Ramos (cell line): ENCODE data around the gene ZFYVE28.

Experiments
- in situ Hi-C: fragments of 300-500 bp; cut with MboI; formaldehyde crosslinking; loops from one replicate; pipeline ENCODE4 v1.14.3; 2022; ENCODE audit warnings: low sequenced_read_pairs; ENCODE audit not compliant: unreplicated experiment

Gene ZFYVE28

DNA sequence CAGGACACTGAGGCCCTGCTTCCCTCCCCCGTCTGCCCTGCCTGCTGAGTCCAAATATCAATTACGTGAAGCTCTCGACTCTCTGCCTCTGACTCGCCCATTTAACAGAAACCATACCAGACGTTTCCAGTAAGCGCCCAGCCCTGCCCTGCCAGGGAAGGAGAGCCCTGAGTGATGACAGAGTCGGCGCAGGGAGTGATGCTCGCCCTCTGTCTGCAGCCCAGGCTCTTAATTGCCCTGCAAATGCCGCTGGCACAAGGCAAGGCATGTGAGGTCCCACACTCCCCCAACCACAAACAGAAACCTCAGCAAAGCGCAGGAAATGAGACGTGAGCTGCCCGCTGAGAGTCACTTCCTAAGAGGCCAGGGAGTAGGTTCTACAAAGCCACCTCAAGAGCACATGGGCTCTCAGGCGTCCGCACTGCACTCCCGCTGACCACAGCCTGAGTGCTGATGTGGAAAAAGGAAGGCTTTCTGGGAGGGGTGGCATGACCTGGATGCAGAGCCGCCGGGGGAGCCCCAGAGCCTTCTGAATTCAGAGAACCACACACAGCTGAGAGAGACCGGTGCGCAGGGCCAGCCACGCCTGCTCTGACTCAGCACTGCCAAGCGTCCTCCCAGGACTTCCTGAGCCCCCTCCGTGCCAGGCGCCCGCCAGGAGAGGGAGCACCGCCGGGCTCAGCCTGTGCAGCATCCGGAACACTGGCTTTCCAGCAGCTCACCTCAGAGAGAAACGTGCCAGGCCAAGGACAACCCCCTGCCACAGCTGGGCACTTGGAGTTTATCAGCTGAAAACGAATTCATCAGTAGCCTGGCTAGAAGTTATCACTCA is 5.3 kb downstream of the ZFYVE28 start:
- in situ Hi-C loops: no loop called here

DNA sequence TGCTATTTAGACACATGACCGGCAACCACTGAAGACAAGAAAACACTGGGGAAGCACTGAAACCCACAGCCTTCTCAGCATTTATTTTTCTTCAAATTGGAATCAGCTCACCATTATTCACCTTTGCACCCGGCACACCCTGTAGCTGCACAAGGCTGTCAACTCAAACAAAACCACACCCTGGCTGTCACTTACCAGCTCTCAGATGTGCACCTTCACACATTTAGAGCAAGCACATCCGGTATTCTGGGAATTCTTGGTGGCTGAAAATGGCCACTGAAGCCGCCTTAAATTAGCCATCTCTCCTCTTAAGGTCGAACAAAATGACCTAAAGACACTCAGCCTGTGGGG is 5.9 kb downstream of the ZFYVE28 start:
- in situ Hi-C loops: no loop called here

DNA sequence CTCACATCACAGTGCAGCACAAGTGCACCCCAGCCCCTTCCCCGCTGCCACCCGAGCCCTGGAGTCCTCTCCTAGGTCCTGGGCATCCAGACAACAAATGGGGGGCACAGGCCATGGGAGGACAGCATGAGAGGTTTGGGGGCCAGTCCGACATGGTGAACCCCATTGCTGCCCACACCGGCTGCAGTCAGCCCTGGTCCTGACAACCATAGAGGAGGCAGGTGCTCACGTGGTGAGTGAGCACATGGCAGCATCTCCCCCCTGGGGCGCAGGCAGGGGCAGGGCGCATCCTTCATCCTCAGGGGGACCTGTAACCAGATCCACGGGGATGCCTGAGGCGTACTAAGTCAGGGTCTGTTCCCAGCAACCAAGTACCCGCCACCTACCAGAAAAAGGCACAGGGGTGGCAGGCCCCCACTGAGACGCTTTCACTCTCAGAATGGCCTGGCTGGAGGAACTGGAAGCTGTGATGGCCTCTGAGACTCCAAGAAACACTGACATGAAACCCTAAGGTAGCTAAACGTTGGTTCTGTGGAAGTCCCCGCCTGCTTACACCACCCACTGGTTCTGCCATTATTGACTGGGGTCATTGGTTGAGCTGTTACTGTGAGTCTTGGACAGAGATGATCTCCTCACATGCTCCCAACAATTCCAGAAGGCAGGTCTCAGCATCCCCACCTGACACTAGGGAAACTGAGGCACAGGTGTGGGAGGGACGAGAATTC is 6.5 kb downstream of the ZFYVE28 start:
- in situ Hi-C loops: no loop called here

DNA sequence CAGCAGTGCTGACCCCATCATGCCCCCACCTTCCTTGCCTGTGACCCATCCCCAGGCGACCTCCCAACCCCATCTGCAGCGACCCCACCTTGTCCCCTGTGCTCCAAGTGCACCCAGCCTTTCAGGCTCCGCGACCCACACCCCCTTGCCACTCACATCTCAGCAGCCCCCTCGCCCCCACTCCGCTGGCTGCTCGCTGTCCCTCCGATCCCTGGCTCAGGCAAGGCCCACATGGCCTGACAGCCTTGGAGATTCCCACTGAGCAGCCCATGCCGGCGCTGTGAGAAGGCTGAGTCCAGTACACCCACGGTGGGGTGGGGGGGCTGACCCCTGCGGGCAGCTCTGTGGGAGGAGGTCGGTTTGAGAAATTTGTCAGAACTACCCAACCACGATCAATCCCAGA is 9.1 kb downstream of the ZFYVE28 start:
- in situ Hi-C loops: no loop called here

DNA sequence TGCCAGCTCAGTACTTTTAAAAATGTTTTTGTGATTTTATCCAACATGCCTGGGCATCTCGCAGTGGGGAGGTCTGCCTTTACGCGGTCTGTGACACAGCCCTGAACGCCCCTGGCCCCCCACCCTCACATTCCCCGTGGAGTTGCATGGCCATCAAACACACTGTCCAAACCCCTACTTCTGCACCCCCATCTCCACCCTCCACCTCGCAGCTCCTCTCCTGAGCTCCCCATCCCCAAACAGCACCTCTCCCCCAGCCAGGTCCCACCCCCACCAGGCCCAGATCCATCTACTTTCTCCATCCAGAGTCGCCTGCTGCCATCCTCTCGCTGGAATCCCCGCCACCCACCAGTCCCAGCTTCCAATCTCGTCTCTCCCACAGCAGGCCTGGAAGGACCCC is 9.5 kb downstream of the ZFYVE28 start:
- in situ Hi-C loops: no loop called here

DNA sequence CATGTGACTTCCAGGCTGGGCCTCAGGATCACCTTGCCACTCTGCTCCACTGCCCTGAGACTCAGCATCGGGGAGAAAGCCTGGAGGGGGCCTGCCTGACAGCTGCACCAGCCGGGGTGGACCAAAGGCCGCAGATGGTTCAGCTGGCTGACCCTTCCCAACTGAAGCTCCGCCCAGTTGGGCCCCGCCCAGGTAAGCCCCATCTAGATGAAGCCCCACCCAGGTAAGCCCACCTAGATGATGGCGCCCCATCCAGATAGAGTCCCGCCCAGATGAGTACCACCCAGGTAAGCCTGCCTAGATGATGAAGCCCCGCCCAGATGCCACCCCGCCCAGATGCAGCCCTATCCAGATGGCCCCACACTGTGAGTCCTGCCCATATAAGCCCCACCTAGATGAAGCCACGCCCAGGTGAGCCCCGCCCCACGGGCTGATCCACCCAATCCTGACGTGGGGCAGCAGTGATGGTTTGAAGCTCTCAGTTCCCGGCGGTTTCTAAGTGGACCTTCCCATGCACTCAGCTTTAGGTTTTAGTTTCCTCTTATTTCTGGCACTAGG is 10.0 kb downstream of the ZFYVE28 start:
- in situ Hi-C loops: no loop called here

DNA sequence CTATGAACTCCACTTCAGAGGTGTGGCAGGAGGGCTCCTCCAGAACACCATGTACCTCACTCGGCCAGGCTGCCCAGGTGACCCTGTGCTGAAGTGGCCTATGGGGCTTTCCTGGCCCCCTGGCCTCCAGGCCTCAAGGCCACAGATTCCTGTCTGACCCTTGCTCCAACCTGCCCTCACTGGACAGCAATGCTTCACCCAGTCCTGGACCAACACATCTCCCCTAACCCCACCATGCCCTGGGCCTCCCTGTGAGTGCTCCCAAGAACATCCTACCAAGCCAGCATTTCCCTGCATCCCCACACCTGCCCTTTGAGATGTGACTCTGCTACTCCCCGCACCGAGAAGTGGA is 10.5 kb downstream of the ZFYVE28 start:
- in situ Hi-C loops: no loop called here

DNA sequence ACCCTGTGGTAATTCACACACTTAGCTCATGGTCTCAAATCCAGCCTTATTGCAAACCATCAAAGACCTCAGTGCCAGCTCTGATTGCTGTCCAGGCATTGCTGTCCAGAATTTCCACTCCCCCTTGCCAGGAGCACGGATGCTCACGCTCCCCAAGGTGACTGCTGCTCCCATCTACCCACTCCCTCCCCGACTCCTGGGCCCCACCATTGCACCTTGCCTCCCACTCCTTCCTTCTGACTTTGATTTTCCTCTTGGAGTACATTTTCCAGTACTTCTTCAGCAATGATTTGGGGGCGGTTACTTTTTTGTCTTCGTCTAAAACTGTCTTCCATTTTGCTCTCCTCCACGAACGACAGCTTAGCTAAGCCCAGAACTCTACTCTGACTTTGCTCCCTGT is 11.5 kb downstream of the ZFYVE28 start:
- in situ Hi-C loops: no loop called here

DNA sequence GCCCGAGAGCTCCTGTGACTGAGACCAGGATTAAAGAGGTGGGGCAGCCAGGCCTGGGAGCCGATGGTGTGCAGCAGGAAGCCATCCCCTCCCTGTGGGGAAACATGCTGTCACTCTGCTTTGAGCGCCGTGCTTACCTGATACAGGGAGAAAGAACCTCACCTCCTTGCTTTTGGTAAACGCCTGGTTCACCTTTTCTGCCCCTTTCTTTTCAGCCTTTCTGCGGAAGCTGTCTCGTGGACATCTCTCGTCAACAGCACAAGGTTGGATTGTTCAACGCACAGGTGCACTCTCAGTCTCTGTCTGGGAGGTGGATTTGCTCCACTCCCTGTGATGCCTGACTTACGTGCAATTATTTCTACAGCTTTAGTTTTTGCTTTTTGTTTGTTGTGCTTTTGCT is 12.0 kb downstream of the ZFYVE28 start:
- in situ Hi-C loops: no loop called here

DNA sequence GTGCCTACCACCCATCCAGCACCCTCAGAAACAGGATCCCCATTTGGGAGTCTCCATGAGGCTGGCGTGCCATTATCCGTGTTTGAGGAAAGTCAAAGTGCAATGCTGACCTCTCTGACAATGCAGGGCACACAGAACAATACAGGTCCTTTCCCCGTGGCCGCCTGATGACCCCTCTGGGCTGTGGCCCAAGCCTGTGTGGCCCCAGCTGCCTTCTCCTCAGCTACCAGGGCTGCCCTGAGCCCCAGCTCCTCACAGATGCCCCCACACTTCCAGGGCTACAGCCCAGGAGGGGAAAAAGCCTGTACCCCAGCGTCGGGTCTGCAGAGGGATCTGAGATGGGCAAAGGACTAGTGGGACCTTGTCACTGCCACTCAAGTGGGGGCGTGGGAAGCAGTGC is 15.5 kb downstream of the ZFYVE28 start:
- in situ Hi-C loops: no loop called here

DNA sequence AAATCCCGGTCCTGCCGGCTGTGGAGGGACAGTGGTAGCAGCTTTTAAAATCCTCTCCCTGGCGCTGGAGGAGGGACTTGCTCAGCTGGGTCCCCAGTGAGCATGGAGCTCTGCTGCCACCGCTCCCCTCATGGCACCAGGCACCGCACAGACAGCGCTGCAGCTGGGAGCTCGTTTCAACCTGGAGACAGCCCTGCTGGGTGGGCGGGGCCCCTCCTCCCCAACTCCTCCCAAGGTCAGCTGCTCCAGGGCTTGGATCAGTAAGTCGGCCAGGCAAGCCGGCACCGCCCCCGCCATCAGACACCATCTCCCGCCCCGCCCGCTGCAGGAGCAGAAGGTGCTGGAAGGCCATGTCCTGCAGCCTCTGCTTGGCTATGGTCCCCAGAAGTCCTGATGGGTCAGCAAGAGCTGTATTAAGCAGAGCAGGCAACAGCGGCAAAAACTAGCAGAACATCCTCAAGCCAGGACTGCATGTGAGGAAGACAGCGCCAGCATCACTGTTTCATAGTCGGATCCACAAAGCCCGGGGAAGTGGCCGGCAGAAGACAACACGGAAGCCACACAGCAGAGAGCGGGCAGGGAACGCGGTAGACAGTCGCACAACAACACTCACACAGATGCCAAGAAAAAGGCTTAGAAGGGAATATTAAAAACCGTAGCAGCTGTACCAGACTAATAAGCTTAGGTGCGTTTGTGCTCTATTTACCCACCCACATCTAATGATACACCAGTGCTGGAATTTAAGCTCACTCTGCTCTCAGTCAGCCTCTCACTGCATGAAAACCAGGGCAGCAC is 16.2 kb downstream of the ZFYVE28 start:
- in situ Hi-C loops: no loop called here

DNA sequence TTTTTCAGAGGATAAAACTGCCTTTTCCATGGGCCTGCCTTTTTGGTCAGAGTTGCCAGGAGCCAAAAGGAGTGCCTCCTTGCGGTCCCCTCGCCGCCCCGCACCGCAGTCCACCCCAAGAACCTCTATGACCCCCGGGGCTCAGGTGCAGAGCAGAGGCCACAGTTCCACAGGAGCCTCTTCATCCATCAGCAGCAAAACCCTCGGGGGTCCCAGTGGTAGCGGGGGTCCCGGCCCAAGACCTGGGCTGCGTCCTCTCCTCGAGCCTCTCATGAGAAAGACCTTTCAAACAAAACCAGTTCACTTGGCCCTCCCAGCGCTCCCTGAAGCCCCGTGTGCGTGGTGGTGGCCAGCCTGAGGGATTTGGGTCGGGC is 16.8 kb downstream of the ZFYVE28 start:
- in situ Hi-C loops: no loop called here

DNA sequence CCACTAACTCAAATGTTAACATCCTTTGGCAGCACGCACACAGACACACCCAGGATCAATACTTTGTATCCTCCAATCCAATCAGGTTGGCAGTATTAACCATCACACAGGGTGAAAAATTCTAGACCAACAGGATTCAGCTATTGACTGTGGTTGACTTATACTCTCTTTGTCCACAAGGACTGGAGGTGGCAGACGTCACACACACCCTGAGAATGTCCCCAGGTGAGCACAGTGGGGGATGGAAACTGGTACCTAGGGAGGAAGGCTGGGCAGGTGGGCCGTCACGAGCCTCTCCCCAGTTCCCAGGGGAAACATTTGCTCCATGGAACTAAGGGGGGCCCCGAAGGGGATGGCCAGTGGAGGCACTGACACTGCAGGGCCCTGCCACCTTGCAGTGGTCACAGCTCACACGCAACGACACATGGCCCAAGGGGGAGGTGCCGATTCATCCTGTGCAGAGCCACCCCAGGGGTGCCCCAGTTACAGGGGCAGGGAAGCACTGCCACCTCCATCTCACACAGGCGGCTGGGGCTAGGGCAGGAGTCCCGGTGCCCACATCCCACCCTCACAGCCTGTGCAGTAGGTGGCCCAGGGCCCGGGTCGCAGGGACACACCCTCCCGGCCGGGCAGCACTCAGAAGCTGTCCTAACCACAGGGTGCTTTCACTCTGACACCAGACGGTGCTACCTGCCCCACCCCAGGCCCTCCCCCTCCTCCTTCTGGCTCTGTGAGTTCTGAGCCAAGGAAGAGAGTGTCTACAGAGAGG is 17.4 kb downstream of the ZFYVE28 start:
- in situ Hi-C loops: no loop called here

DNA sequence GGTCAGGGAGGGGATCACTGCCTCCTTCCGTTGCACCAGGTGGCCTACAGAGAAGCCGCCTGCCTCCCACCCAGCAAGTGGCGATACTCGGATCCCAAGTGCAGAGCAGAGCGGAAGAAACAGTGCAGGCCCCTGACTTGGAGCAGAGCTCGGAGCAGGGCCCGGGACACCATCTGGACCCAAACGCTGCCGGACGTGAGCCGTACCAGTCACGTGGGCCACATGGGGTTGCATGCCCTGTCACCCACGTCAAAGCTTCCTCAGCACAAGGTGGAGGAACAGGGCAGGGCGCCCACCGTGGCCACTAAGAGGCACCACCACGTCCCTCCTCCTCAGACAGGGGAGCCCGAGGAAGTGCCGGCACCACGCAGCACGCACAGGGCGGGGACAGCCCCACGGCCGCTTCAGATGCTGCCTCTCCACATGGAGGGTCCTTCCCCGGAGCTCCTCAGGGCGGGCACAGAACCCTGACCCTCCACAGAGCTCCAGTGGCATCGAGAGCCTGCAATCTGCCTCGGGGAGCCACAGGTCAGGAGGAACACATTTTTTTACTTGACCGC is 18.7 kb downstream of the ZFYVE28 start:
- in situ Hi-C loops: no loop called here

DNA sequence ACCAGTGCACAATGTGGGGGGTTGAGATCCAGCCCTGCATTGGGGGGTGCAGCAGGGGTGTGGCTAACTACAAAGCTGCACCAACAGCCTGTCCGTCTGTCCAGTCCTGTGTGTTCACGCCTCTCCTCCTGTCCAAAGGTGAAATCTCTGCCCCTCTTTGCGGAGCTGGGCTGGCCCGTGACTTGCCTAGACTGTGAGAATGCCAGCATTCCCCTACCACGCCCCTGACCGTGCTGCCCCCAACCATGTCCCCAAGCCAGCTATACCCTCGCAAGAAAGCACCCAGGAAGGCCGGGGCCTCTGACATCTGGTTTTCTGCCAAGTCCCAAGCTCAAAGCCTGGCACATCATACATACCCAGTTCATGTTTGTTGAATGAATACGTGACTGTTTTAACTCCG is 19.2 kb downstream of the ZFYVE28 start:
- in situ Hi-C loops: no loop called here

DNA sequence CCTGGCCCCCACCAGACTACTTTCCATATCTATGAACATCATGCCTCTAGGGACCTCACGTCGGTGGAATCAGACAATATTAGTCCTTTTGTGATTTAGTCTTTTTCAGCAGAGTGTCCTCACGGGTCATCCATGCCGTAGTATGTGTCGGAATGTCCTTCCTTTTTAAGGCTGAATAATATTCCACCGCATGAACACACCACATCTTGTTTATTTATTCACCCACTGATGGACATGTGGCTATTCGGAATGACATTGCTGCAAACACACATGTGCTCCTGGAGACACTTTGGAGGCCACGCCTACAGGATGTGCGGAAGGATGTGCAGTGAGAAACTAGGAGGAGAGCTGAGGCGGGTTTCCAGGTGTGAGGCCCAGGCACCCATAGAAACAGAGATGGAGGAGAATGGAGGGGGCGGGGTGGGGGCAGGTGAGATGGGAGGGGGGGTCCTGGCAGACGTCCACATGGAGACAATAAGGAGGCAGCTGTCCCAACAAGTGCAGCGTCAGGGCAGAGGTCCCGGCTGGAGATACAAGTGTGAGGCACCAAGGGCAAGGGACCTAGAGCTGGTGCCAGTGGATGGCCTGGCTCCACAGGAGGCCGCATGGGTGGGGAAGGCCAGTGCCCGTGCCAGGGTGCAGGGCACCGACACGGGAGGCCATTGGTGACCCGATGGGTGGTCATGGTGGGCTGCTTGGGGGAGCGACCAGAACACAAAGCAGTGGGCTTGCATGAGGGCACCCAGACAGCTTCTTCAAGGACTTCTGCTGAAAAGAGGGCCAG is 20.7 kb downstream of the ZFYVE28 start:
- in situ Hi-C loops: no loop called here

DNA sequence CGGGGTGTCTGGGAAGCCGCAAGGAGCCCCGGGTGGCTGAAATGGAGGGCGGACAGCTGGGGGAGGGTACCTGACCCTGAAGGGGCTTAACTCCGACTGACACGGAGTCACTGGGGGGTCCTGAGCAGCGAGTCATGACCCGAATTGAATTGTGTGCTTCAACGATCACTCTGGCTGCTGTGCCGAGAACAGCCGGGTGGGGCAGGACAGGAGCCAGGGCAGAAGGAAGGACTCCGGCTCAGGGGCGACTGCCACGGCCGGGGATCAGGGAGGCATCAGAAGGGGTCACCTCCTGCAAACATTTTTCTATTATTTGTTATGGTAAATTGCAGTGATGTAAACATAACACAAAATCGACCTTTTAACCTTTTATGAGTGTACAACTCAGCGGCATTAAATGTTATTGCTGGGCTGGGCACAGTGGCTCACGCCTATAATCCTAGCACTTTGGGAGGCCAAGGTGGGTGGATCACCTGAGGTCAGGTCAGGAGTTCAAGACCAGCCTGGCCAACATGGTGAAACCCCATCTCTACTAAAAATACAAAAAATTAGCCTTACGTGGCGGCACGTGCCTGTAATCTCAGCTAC is 21.6 kb downstream of the ZFYVE28 start:
- in situ Hi-C loops: no loop called here

DNA sequence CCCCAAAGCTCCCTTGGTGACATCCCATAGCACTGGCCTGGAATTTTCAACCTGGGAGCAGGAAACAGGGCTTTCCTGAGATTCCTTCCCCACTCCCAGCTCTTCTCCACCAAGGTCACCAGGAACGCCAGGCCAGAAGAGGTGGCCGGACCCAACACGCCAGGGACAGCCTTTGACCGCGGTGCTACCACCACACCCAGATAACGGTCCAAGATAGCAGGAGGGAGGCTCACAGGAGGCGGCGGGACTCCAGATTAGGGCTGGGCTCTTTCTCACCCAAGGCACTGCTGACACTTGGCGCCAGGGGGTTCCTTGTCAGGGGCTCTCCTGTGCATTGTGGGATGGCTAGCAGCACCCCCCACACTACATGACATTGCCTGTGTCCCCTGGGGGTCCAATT is 22.9 kb downstream of the ZFYVE28 start:
- in situ Hi-C loops: no loop called here

DNA sequence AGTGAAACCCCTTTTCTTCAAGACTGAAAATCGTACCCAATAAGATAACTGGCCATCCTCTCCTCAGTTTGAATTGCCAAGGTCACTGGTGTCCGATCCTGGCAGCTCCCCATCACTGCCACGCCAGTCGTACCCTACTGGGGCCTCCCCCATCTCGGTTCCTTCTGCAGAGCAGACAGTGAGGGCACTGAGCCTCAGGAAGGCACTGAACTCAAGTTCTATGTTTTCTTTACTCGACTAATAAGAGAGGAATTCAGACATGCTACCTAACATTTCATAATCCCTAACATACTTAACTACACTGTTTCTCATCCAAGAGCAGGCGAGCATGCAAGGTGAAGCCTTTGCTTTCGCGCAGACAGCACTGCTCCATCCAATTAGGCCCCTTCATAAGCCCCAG is 23.4 kb downstream of the ZFYVE28 start:
- in situ Hi-C loops: no loop called here
